Measurements from ENCODE around the gene SHROOM3.
"Not testable (repeated sequence)": the region's sequence is repeated elsewhere in the genome, so short reads cannot be mapped to it uniquely, and the experiment has no call there.

Gene SHROOM3

DNA sequence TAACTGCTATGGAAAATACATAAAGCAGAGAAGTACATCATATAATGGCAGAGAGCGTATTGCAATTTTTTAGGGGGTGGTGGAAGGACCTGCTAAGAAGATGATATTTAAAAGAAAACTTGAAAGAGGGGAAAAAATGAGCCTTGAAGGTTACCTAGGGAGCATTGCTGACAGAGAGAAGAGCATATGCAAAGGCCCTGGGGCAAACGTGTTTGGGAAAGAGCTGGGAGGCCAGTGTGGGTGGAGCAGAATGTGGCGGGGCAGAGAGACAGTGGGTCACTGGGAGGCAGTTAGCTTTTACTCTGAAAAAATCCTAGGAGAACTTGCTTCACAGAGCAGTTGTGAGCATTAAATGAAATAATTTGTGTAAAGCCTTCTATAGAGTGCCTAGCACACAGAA is 157.0 kb downstream of the SHROOM3 start:
- DNase-seq (ENCODE audit: low read depth, low spot score), result no peak

DNA sequence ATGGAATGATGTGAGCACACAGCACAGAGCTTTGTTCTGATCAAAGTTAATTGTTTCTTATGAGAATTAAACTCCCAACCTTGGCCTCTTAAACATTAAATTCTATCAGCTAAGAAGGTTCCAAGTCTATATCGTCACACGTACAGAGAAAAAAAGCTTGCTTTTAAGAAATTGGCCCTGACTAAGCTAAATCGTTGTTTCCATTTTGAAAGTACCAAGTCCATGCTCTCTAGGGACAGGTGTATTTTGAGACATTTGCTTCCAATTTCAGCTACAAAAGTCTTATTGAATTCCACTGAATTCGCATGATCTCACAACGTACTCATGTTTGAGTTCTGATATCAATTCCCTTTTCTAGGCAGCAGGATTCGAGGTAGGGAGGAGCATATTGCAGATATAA is 157.4 kb downstream of the SHROOM3 start:
- no peak for DNase-seq (ENCODE audit: low read depth, low spot score)

DNA sequence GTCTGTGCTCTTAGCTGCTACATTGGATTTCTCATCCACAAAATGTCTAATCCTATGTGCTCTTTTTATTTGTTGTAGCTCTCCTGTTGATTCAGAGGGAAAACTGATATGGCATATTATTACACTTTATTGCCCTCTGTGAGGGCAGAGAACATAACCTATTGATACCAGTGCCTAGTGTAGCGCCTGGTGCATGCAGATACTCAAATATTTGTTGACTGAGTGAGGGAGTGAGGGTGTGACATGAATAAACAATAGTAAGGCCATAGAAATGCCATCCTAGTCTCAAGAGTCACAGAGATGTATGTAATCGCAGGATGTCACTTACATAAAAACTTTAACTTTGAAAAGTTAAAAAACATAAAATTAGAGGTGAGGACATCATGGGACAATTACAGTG is 159.1 kb downstream of the SHROOM3 start:
- no peak for DNase-seq (ENCODE audit: low read depth, low spot score)

- DNase-seq (ENCODE audit: low read depth, low spot score), result no peak
These were observed 160.4 kb downstream of the SHROOM3 start for GRCh38 chr4:76595435-76595834.

GRCh38 chr4:76596713-76597112 is 161.7 kb downstream of the SHROOM3 start:
- DNase-seq (ENCODE audit: low read depth, low spot score), result no peak

- no peak for DNase-seq (ENCODE audit: low read depth, low spot score)
These were observed 162.5 kb downstream of the SHROOM3 start for GRCh38 chr4:76597423-76597979.

DNA sequence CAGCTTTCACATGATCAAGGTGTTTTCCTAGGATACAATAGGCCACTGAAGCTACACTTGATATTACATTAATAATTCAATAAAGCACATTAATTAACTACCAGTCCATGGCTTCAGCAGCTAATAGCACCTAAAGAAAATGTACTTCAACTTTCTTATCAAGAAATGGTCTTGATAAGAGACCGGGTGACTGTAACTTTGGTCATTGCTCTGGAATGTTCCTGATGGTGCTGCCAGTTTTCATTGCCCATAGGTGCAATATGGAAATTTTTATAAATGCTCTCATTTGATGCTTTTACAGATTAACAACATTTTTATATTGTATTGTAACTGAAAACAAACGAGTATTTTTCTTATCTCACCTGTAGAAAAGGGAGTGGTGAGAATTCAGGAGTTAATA is 165.4 kb downstream of the SHROOM3 start:
- no peak for DNase-seq (ENCODE audit: low read depth, low spot score)

- no peak for DNase-seq (ENCODE audit: low read depth, low spot score)
These were observed 166.8 kb downstream of the SHROOM3 start for GRCh38 chr4:76601791-76602190.

DNA sequence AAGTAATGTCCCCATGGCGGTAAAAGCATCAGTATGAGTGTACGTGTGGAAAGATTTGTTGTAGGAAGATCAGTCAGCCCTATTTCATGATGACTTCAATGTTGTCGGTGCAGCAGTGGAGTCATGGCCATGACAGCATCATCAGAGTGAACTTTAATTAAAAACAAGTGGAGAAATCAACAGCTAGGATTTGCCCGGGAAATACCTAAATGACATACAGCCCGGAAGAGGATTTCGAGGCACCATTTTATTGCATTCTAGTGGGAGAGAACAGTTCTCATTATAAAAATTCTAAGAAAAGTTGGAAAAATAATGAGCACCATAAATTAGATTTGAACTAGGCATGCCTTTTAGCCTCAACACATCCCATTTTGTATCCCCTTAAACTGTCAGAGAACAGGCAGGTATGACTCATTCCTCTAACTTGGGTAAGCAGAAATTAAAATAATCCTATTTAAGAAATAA is 170.1 kb downstream of the SHROOM3 start:
- no peak for DNase-seq (ENCODE audit: low read depth, low spot score)

DNA sequence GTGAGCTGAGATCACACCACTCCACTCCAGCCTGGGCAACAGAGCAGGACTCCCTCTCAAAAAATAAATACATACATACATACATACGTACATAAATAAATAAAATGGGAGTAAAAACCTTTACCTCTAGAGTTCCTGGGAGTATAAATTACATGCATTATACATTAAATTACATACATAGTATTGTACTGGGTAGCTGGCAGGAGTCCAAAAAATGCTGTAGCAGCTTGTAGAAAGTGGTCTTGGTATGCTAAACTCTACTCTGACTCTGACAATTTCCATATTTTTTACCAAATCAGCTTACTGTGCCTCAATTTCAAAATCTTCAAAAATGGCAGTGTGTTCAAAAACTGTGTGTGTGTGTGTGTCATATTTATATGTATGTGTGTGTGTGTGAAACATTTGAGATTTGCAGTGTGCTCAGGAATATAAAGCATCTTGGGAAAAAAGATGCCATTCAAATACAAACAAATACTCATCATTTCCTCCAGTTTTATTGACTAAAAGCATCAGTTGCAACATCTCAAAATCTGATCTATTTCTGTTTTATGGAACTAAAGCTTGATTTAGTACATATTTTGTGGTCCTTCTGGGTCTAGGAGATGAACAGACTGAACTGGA is 171.7 kb downstream of the SHROOM3 start:
- DNase-seq (ENCODE audit: low read depth, low spot score), result no peak

DNA sequence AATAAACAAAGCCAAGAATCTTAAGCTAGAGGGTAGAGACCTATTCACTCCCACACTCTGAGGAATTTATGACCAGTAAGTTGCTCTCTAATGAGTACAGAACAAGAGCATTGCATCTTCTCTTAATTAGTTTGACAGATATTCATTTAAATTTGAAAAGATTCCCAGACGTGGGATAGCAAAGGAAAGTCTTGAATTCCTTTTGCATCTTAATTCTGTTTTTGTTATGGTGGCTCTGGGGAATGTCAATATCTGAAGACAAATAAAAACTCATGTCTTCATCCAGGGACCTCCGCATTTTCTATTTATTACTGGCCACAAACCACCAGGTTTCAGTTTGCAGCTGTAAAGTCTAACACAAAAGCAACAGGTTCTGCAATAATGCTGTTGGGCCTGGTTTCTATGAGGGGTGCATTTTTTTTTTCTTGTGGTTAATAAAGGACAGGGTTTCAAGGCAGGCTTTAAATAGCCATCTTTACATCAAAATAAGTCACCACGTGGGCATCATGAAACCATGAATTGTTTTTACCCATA is 172.3 kb downstream of the SHROOM3 start:
- no peak for DNase-seq (ENCODE audit: low read depth, low spot score)

DNA sequence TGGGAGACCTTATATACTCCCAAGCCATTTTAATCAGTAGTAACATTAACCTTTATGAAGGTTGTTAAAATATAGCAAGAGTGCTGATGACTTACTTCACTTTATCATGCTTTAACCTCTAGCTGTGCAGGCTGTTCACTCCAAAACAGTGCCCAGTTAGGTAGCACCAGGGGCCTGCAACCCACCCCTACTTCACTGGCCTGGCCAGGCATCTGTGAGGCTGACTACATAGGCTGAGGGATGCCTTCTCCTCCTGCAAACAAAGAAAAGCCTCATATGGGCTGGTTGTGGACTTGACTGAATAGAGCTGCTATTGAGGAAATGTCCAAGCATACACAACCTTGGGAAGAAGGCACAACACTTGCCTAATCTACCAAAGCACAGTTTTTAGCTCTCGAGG is 172.8 kb downstream of the SHROOM3 start:
- no peak for DNase-seq (ENCODE audit: low read depth, low spot score)

DNA sequence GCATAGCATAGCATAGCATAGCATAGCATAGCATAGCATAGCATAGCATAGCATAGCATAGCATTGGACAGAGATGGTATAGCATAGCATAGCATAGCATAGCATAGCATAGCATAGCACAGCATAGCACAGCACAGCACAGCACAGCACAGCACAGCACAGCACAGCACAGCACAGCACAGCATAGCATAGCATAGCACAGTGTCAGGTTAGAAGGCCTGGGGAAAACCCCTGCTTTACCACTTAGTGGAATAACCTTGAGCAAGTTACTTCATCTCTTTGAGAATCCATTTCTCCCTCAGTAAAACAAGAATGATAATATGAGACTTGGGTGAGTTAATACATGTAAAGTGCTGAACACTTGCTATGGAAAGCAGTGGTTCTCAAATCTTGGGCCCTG is 173.5 kb downstream of the SHROOM3 start:
- not testable (repeated sequence) for DNase-seq (ENCODE audit: low read depth, low spot score)

DNA sequence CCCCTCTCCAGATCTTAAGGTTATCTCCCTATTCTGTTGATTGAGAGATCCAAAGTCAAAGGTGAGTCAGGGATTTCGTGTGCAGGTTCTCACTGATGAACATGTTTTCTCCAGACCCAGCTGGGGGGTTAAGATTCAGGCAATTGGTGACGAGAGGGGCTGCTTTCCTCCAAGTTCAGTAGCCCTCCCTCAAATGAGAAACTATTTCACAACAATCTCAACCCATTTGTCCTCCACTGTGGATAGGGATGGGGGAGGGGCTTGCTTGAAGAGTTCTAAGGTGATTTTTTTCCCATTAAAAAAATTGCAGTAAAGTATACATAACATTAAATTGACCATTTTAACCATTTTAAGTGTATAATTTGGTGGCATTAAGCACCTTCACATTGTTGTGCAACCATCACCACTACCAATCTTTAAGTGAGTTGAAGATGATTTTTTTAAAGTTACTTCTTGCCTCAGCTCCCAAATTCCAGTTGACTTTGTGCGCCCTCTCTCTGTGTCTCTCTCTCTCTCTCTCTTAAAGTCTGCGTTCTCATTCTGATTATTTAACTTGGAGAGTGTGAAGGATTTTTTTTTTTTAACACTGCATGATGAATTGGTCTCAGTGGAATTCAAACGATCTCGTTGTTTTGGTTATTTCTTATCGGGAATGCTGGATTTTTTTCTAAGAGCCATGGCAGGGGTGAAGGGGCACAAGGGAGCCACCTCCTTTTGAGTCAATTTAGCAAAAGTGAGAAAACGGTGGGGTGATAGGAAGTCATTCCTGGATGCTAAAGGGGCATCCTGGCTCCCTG is 175.9 kb downstream of the SHROOM3 start:
- no peak for DNase-seq (ENCODE audit: low read depth, low spot score)

DNA sequence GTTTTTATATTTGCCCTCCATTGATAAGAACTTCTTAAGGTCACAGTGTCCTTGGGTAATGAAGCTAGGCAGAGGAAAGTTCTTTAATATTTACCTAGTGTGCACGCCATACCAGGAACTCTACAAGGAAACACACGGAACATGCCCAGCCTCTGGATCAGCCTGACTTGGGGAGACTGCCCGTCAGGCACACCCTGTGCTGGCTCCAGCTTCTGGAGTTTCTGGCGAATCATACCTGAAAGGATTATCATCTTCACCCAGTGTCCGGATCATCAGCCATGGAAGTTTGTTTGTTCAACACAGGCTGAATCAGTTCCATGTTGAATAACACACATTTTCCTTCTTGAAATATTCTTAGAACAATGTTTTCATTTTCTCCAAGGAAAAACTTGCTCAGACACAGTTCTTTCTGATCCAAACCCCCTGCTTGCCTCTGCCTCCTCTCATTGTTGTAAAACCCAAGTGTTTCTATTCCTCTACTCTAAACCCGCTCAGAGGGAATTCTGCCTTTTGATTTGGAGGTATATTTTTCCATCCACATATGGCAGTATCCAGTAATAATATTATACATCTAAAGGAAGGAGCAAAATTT is 176.7 kb downstream of the SHROOM3 start:
- DNase-seq (ENCODE audit: low read depth, low spot score), result no peak

- DNase-seq (ENCODE audit: low read depth, low spot score), result no peak
These were observed 179.6 kb downstream of the SHROOM3 start for GRCh38 chr4:76614589-76614988.

DNA sequence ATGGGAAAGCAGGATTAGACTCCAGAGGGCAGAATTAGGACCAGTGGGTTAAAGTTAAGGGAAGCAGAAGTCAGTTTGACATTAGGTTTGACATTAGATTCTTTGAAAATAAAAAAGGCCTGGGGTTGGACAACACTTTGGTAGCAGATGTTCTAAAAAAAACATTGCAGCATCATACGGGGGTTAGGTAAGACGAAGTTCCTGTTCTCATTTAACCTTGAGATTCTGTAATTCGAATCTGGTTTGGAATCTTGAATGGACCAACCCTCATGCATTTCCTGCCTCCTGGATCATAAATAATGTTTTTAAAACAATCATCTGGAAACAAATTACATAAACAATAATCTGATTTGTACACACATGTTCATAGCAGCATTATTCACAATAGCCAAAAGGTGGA is 181.0 kb downstream of the SHROOM3 start:
- no peak for DNase-seq (ENCODE audit: low read depth, low spot score)

DNA sequence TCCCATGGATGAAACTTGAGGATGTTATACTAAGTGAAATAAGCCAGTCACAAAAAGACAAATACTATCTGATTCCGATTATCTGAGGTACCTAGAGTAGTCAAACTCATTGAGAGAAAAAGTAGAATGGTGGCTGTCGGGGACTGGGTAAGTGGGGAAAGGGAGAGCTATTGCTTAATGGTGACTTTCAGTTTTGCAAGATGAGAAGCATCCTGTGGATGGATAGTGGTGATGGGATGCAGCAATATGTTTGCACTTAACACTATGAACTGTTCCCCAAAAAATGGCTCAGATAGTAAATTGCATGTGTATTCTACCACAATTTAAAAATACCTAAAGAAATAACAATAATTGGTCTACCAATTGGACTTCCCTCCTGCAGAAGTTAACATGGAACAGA is 181.5 kb downstream of the SHROOM3 start:
- no peak for DNase-seq (ENCODE audit: low read depth, low spot score)

GRCh38 chr4:76620723-76621468 is 185.9 kb downstream of the SHROOM3 start:
- no peak for DNase-seq (ENCODE audit: low read depth, low spot score)

DNA sequence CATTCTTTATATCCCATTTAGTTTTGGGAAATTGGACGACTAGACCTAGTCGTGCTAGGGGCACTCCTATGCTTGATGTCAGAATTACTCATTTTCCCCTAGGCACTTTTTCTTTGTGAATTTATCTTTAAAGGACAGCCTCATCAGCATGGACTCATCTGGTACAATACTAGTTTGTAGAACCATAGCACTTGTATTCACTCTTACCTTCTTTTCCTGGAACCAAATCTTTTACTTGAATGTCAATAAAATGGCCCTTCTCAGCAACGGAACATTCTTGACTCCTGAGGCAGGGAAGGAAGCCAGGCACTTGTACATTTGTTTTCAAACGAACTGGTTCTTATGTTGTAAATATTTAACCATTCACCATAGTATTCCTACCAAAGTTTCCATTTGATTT is 187.1 kb downstream of the SHROOM3 start:
- no peak for DNase-seq (ENCODE audit: low read depth, low spot score)

DNA sequence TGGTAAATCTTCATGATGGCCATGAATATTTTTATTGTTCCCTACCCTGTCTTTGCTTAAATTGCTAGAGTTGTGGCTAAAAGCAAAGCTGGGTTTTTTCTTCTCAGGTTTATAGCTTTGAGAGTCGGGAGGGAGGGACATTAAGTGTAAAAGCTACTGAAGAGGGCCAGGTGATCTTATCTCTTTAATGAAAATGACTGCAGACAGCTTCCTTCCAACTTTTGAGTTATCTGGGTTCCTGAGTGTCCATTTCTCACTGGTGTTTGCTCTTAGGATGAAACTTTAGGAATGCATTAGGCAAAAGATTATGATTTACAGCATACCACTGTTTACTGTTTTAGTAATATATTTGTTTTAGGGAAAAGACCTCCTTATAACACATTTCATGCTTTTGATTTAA is 187.7 kb downstream of the SHROOM3 start:
- DNase-seq (ENCODE audit: low read depth, low spot score), result no peak

Data from activated naive CD8-positive, alpha-beta T cell treated with anti-CD3 and anti-CD28 coated beads, Interleukin-2, amount 50 U/mL, for 16 hours (primary cell).